Measurements from ENCODE around the gene SFXN5. TPM values are rescaled to one million over a fixed set of nuclear protein-coding genes. Genes with fewer than 3 reads are reported as not detected.

The SFXN5 gene
- total RNA-seq, 1 experiment from 2014 or later = 25.9 TPM

DNA sequence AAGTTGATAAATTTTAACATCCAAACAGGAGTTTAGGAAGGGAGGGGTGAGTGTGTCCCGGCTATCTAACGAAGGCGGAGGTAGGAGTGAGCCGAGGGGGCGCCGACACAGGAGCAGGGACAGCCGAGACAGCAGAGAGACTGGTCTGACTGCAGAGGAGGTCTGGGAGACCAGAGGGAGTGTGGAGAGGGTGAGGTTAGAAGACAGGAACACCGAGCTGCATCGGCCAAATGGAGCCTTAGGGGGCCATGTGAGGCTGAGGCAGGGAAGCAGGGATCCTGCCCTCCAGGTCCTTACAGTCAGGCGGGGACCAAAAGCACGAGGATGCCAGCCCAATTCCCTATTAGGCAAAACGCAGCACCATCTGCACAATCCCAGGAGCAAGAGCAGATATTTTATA is 67.0 kb downstream of the SFXN5 start (continued):
- TF ChIP-seq NR1H2 (CRISPR knock-in tag; IDR thresholded peaks at IDR 0.05) (no peak), JAZF1 (CRISPR knock-in tag; IDR thresholded peaks at IDR 0.05) (no peak), GTF2I (CRISPR knock-in tag; conservative IDR thresholded peaks at IDR 0.05) (no peak), ESRRA (CRISPR knock-in tag; IDR thresholded peaks at IDR 0.05; ENCODE audit: borderline replicate concordance) (no peak)

DNA sequence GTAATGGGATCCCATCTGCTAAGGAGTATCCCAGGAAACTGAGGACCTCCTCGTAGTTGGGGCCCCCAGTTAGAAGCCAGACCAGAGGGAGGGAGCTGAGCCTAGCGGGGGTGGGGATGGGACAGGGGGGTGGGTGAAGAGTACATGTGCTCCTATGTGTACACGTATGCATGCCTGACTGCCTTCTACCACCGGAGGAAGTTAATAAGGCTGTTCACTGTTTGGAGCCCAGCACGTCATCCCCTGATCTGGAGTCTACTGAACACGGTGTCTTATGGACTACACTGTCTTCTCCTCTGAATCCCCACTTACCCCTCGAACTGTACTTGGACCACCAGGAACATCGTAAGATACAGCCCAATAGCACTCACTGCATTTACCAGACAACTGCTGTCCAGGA is 68.5 kb downstream of the SFXN5 start:
- POLR2A ChIA-PET = no interaction called here

DNA sequence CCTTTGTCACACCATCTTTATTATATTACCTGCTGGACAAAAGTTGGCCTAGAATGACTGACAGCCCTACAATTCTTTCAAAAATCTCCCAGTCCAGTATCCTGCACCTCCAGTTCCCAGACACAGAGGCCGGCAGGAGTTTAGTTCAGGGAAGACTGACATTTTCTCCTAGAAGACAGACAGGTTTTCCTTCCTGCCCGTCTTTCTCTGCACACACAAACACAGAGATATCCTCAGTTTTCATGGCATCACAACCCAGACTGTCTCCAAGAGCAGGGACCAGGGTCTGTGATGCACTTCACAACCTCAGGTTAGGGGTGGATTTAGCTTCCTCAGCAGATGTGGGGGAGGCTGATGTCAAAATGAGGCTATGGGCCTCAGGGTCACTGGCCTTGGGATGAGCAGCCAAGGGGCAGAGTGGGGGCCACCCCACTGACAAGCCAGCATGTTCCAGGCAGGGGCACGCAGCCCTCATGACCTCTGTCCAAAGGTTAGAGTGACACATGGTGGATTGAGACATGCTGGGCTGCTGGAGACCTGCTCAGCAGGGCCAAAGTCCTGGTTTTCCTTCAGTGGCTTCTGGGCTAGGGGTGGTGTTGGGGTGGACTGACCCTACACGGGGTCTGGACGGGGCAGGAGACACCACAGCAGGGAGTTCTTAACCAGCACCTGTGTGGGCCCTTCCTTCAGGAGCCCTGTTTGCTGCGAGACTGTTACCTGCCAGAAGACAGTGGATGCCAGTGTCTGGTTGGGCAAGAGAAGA is 70.5 kb downstream of the SFXN5 start:
- DNase-seq (ENCODE audit: low spot score) = no peak

More for the DNA sequence above, 68.5 kb downstream of the SFXN5 start:
- no peak overlapping the region for H3K4me3 Mint-ChIP-seq
- H3K36me3 Mint-ChIP-seq = no peaks in the 10 kb centered on the region
- DNase-seq (ENCODE audit: low spot score) (no peak), ATAC-seq (no peak)
- no peaks in the 10 kb centered on the region; the same call in 1 of the 2 replicates for H3K27me3 Mint-ChIP-seq (ENCODE audit: low read depth)
- 0 out of 2 replicates have a peak, but pooled peaks cover 4% of the 10 kb centered on the region for H3K4me1 Mint-ChIP-seq
- H3K27ac Mint-ChIP-seq = no peak overlapping the region
- TF ChIP-seq ZNF138 (CRISPR knock-in tag; conservative IDR thresholded peaks at IDR 0.05) (no peak), CREB1 (CRISPR knock-in tag; IDR thresholded peaks at IDR 0.05) (no peak), PRRX2 (CRISPR knock-in tag; IDR thresholded peaks at IDR 0.05) (no peak), JAZF1 (CRISPR knock-in tag; IDR thresholded peaks at IDR 0.05) (no peak)
- H3K9me3 Mint-ChIP-seq = no peaks in the 10 kb centered on the region
- CTCF ChIA-PET = interaction anchor here (1.0 to 1.9 kb wide), 4 partner anchors 29 to 175 kb away, joined by 3 to 5 read pairs (median 4); no protein-coding TSS in a partner anchor

DNA sequence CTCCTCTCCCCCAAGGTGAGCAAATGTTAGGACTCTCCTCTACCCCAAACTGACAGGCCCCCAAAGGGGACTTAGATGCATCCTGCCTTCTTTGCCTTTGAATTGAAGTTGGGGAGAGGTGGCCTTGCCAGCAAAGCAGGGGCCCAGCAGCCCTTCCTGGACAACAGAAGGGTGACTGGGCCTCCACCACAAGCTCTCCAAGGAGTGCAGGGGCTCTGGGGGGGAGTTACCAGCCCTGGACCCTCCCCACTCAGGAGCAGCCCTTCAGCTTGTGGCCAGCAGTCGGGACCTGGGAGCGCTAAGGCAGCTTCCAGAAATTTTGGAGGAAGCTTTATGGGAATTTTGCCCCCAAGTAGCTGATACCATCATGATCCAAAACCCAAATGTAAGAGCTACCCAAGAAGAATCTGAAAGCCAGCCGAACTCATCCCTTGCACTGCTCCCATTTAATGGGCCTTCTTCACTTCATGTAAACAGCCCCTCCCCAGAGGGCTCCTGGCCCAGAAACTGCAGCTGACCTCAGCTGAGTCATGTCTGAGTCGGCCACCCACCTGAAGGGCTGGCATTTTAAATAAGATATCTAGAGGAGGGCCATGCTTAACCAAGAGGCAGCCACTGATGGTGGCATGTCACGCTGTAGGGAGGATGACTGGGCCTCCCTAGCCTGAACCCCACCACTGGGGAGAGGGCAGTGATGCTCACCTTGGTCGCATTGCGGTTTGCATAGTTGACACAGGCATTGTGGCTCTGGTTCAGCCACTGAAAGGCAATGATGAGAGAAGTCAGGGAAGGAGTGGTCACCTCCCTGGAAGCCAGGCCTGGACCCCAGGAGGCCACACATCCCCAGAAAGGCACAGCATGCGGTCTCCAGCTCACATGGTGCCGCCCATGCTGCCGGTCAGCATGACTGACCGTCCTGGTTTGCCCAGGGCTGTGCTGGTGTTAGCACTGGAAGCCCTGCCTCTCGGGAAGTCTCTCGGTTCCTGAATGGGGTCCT is 71.5 kb downstream of the SFXN5 start:
- POLR2A ChIA-PET = no interaction called here
- H3K27ac Mint-ChIP-seq = peak overlapping the region; percentile 17; the same call in 1 of the 2 replicates
- H3K36me3 Mint-ChIP-seq = no peaks in the 10 kb centered on the region
- H3K9me3 Mint-ChIP-seq = no peaks in the 10 kb centered on the region
- no peaks in the 10 kb centered on the region for H3K4me1 Mint-ChIP-seq
- no peak overlapping the region for H3K4me3 Mint-ChIP-seq
- DNase-seq (ENCODE audit: low spot score) = no peak
- H3K27me3 Mint-ChIP-seq (ENCODE audit: low read depth) = no peaks in the 10 kb centered on the region; the same call in 1 of the 2 replicates
- CTCF ChIA-PET = interaction anchor here (1.2 to 2.7 kb wide), 3 partner anchors 106 to 177 kb away, joined by 5 to 9 read pairs (median 6); no protein-coding TSS in a partner anchor
- no peak for ATAC-seq
- TF ChIP-seq ZBTB21 (CRISPR knock-in tag; IDR thresholded peaks at IDR 0.05; ENCODE audit: borderline replicate concordance) (no peak), EMX1 (CRISPR knock-in tag; IDR thresholded peaks at IDR 0.05) (no peak), GABPB1 (CRISPR knock-in tag; IDR thresholded peaks at IDR 0.05) (no peak), SMAD3 (CRISPR knock-in tag; IDR thresholded peaks at IDR 0.05; ENCODE audit: borderline replicate concordance) (no peak), FOXP1 (CRISPR knock-in tag; IDR thresholded peaks at IDR 0.05; ENCODE audit: borderline replicate concordance) (no peak), SMAD4 (CRISPR knock-in tag; IDR thresholded peaks at IDR 0.05) (no peak), SOX15 (CRISPR knock-in tag; IDR thresholded peaks at IDR 0.05) (no peak), ELF4 (CRISPR knock-in tag; IDR thresholded peaks at IDR 0.05; ENCODE audit: low read depth) (no peak), JAZF1 (CRISPR knock-in tag; IDR thresholded peaks at IDR 0.05) (no peak), MXD4 (CRISPR knock-in tag; IDR thresholded peaks at IDR 0.05; ENCODE audit: borderline replicate concordance) (no peak), RELA (CRISPR knock-in tag; IDR thresholded peaks at IDR 0.05; ENCODE audit: borderline replicate concordance) (no peak)
- TF ChIP-seq, protein P1, sequence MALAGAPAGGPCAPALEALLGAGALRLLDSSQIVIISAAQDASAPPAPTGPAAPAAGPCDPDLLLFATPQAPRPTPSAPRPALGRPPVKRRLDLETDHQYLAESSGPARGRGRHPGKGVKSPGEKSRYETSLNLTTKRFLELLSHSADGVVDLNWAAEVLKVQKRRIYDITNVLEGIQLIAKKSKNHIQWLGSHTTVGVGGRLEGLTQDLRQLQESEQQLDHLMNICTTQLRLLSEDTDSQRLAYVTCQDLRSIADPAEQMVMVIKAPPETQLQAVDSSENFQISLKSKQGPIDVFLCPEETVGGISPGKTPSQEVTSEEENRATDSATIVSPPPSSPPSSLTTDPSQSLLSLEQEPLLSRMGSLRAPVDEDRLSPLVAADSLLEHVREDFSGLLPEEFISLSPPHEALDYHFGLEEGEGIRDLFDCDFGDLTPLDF (CRISPR knock-in tag; IDR thresholded peaks at IDR 0.05) = no peak
- TF ChIP-seq, protein P2, sequence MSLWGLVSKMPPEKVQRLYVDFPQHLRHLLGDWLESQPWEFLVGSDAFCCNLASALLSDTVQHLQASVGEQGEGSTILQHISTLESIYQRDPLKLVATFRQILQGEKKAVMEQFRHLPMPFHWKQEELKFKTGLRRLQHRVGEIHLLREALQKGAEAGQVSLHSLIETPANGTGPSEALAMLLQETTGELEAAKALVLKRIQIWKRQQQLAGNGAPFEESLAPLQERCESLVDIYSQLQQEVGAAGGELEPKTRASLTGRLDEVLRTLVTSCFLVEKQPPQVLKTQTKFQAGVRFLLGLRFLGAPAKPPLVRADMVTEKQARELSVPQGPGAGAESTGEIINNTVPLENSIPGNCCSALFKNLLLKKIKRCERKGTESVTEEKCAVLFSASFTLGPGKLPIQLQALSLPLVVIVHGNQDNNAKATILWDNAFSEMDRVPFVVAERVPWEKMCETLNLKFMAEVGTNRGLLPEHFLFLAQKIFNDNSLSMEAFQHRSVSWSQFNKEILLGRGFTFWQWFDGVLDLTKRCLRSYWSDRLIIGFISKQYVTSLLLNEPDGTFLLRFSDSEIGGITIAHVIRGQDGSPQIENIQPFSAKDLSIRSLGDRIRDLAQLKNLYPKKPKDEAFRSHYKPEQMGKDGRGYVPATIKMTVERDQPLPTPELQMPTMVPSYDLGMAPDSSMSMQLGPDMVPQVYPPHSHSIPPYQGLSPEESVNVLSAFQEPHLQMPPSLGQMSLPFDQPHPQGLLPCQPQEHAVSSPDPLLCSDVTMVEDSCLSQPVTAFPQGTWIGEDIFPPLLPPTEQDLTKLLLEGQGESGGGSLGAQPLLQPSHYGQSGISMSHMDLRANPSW (CRISPR knock-in tag; conservative IDR thresholded peaks at IDR 0.05; ENCODE audit: low read depth) = no peak

More for the DNA sequence above, 70.5 kb downstream of the SFXN5 start:
- H3K4me1 Mint-ChIP-seq = 0 out of 2 replicates have a peak, but pooled peaks cover 4% of the 10 kb centered on the region
- no peaks in the 10 kb centered on the region for H3K36me3 Mint-ChIP-seq
- no peak overlapping the region for H3K27ac Mint-ChIP-seq
- H3K4me3 Mint-ChIP-seq = no peak overlapping the region
- no peaks in the 10 kb centered on the region for H3K9me3 Mint-ChIP-seq
- TF ChIP-seq, protein P3, sequence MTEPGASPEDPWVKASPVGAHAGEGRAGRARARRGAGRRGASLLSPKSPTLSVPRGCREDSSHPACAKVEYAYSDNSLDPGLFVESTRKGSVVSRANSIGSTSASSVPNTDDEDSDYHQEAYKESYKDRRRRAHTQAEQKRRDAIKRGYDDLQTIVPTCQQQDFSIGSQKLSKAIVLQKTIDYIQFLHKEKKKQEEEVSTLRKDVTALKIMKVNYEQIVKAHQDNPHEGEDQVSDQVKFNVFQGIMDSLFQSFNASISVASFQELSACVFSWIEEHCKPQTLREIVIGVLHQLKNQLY (CRISPR knock-in tag; IDR thresholded peaks at IDR 0.05) = no peak
- TF ChIP-seq GABPB1 (CRISPR knock-in tag; IDR thresholded peaks at IDR 0.05) = peak; percentile 81
- TF ChIP-seq, protein P4, sequence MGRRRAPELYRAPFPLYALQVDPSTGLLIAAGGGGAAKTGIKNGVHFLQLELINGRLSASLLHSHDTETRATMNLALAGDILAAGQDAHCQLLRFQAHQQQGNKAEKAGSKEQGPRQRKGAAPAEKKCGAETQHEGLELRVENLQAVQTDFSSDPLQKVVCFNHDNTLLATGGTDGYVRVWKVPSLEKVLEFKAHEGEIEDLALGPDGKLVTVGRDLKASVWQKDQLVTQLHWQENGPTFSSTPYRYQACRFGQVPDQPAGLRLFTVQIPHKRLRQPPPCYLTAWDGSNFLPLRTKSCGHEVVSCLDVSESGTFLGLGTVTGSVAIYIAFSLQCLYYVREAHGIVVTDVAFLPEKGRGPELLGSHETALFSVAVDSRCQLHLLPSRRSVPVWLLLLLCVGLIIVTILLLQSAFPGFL (CRISPR knock-in tag; IDR thresholded peaks at IDR 0.05; ENCODE audit: borderline replicate concordance) = peak; percentile 62; the same call in 1 of the 2 replicates
- no peak for ATAC-seq
- H3K27me3 Mint-ChIP-seq (ENCODE audit: low read depth) = no peaks in the 10 kb centered on the region; the same call in 1 of the 2 replicates
- CTCF ChIA-PET = interaction anchor here (1.9 kb wide), 1 partner anchor 155 kb away, joined by 6 read pairs; no protein-coding TSS in a partner anchor
- POLR2A ChIA-PET = no interaction called here
